ENCODE results near the gene LRP1B.

Gene LRP1B

DNA sequence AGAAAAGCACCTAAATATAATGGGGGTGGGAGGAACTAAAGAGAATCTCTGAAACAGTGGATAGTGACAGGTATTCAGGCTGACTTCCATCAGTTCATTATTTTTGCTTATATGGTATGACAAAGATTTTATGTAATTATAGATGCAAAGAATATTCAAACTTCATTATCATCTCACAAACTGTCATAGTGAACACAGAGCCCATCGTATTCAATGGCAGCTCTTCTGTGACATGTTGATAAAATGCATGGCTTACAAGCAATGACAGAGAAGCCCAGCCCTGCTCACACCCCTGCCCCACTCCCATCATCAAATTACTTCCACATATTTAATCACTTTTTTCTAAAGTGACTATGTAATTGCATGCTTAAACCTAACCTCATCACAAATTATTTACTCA is 904.3 kb downstream of the LRP1B start:
- H3F3A ChIP-seq (ENCODE audit: control insufficient read depth, insufficient read depth), result no peaks in the 10 kb centered on the region
- H3K4me3 ChIP-seq (ENCODE audit: low read length), result no peak overlapping the region
- no peak overlapping the region for H3K4me2 ChIP-seq (ENCODE audit: low read length)
- no peak for TF ChIP-seq CTCF (IDR thresholded peaks at IDR 0.05; ENCODE audit: low read depth, low read length, poor library complexity, severe bottlenecking)
- no peak for TF ChIP-seq EZH2phosphoT487 (IDR thresholded peaks at IDR 0.05; ENCODE audit: borderline replicate concordance, low read length)
- no peaks in the 10 kb centered on the region for H3K27me3 ChIP-seq (ENCODE audit: control insufficient read depth, low read length)
- H4K20me1 ChIP-seq (ENCODE audit: control insufficient read depth, insufficient read depth, low read depth, low read length), result no peaks in the 10 kb centered on the region
- no peak overlapping the region for H3K27ac ChIP-seq (ENCODE audit: low read depth, low read length)
- no peaks in the 10 kb centered on the region for H3K9me3 ChIP-seq (ENCODE audit: control insufficient read depth, insufficient read depth, low read length)
- H3K79me2 ChIP-seq (ENCODE audit: control insufficient read depth, low read length), result no peaks in the 10 kb centered on the region
- H3K9me2 ChIP-seq (replicated peaks; ENCODE audit: control insufficient read depth, low read length), result no peaks in the 10 kb centered on the region
- H3K4me1 ChIP-seq (ENCODE audit: control insufficient read depth, low read length), result no peaks in the 10 kb centered on the region
- H3K36me3 ChIP-seq (ENCODE audit: control insufficient read depth, low read length), result no peaks in the 10 kb centered on the region

DNA sequence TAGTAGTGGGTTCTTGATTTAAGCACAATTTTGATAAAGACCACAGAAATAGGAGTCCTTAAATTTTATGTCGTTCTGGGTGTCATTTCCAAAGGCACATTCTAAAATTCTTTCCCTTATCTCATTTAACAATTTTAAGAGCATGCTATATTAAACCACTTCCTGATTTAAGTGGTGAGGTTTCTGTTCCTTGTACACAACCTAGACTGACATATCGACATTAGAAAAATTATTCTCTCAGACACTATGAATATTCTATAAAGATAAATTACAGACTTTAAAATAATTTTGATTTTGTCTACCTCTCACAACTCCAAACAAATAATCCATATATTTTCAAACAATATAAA is 923.8 kb downstream of the LRP1B start:
- TF ChIP-seq EZH2phosphoT487 (IDR thresholded peaks at IDR 0.05; ENCODE audit: borderline replicate concordance, low read length) (no peak), CTCF (IDR thresholded peaks at IDR 0.05; ENCODE audit: low read depth, low read length, poor library complexity, severe bottlenecking) (no peak)
- Histone ChIP-seq H3K27me3 (ENCODE audit: control insufficient read depth, low read length) (no peaks in the 10 kb centered on the region), H3K9me3 (ENCODE audit: control insufficient read depth, insufficient read depth, low read length) (no peaks in the 10 kb centered on the region), H3K27ac (ENCODE audit: low read depth, low read length) (no peak overlapping the region), H3K79me2 (ENCODE audit: control insufficient read depth, low read length) (no peaks in the 10 kb centered on the region), H3K4me3 (ENCODE audit: low read length) (no peak overlapping the region), H3F3A (ENCODE audit: control insufficient read depth, insufficient read depth) (no peaks in the 10 kb centered on the region), H3K36me3 (ENCODE audit: control insufficient read depth, low read length) (no peaks in the 10 kb centered on the region), H4K20me1 (ENCODE audit: control insufficient read depth, insufficient read depth, low read depth, low read length) (no peaks in the 10 kb centered on the region), H3K9me2 (replicated peaks; ENCODE audit: control insufficient read depth, low read length) (no peaks in the 10 kb centered on the region), H3K4me2 (ENCODE audit: low read length) (no peak overlapping the region), H3K4me1 (ENCODE audit: control insufficient read depth, low read length) (no peaks in the 10 kb centered on the region)

- no peak overlapping the region for H3K27ac ChIP-seq (ENCODE audit: low read depth, low read length)
- H3K79me2 ChIP-seq (ENCODE audit: control insufficient read depth, low read length), result no peaks in the 10 kb centered on the region
- no peak overlapping the region for H3K4me2 ChIP-seq (ENCODE audit: low read length)
- H3K36me3 ChIP-seq (ENCODE audit: control insufficient read depth, low read length), result no peaks in the 10 kb centered on the region
- no peaks in the 10 kb centered on the region for H4K20me1 ChIP-seq (ENCODE audit: control insufficient read depth, insufficient read depth, low read depth, low read length)
- no peaks in the 10 kb centered on the region for H3F3A ChIP-seq (ENCODE audit: control insufficient read depth, insufficient read depth)
- H3K4me1 ChIP-seq (ENCODE audit: control insufficient read depth, low read length), result no peaks in the 10 kb centered on the region
- TF ChIP-seq EZH2phosphoT487 (IDR thresholded peaks at IDR 0.05; ENCODE audit: borderline replicate concordance, low read length) (no peak), CTCF (IDR thresholded peaks at IDR 0.05; ENCODE audit: low read depth, low read length, poor library complexity, severe bottlenecking) (no peak)
- no peaks in the 10 kb centered on the region for H3K9me3 ChIP-seq (ENCODE audit: control insufficient read depth, insufficient read depth, low read length)
- no peaks in the 10 kb centered on the region for H3K9me2 ChIP-seq (replicated peaks; ENCODE audit: control insufficient read depth, low read length)
- H3K27me3 ChIP-seq (ENCODE audit: control insufficient read depth, low read length), result no peaks in the 10 kb centered on the region
- H3K4me3 ChIP-seq (ENCODE audit: low read length), result no peak overlapping the region
Measured at GRCh38 chr2:141201016-141201565, 929.7 kb downstream of the LRP1B start.
